ENCODE results near the gene CCDC188. TPM values are rescaled to one million over a fixed set of nuclear protein-coding genes. Genes with fewer than 3 reads are reported as not detected.

The CCDC188 gene
- total RNA-seq, 1 experiment from 2014 or later, result not detected

DNA sequence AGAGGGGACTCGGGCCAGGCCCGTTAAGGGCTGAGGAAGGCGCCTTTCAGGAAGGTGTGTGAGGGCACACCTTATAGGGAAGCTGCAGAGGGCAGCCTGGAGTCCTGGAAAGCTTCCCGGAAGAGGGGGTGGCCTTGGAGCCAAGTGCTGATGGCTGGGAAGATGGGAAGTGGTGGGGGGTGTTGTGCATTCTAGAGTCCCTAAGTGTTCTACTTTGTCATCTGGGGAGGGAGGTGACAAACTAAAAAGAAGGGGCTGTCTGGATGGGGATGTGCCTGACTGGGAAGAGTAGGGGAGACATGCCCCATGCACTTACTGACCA is 12.5 kb downstream of the CCDC188 start:
- Histone ChIP-seq H4K5ac (ENCODE audit: insufficient read length, low read depth, low read length) (no peak overlapping the region), H3K23ac (ENCODE audit: insufficient read length, low read depth, low read length) (no peak overlapping the region), H2BK5ac (ENCODE audit: insufficient read length, low read length) (no peak overlapping the region), H2BK12ac (ENCODE audit: insufficient read length, low read depth, low read length) (no peak overlapping the region), H3K79me2 (ENCODE audit: insufficient read depth, low read length) (no peaks in the 10 kb centered on the region; the same call in 1 of the 2 replicates), H3K4me2 (ENCODE audit: insufficient read depth, insufficient read length, low read length) (no peak overlapping the region), H3T11ph (ENCODE audit: low read length) (no peak overlapping the region), H3K18ac (ENCODE audit: insufficient read length, low read depth, low read length) (no peak overlapping the region), H4K91ac (ENCODE audit: insufficient read length, low read depth, low read length) (no peak overlapping the region), H3K23me2 (ENCODE audit: insufficient read length, low read depth, low read length, poor library complexity, severe bottlenecking) (no peaks in the 10 kb centered on the region), H2BK120ac (ENCODE audit: low read depth, low read length, poor library complexity, severe bottlenecking) (no peak overlapping the region), H2AFZ (ENCODE audit: low read length) (no peak overlapping the region), H3K79me1 (ENCODE audit: insufficient read depth, low read depth, low read length, poor library complexity, severe bottlenecking) (no peaks in the 10 kb centered on the region), H3K4me1 (ENCODE audit: insufficient read depth, low read length) (no peaks in the 10 kb centered on the region), H4K8ac (replicated peaks; ENCODE audit: insufficient read length, low read depth, low read length) (no peak overlapping the region), H3K56ac (ENCODE audit: insufficient read length, low read depth, low read length) (no peak overlapping the region), H2BK15ac (ENCODE audit: low read depth, low read length) (no peak overlapping the region), H4K20me1 (ENCODE audit: control insufficient read depth, insufficient read depth, insufficient read length) (peaks cover 3% of the 10 kb centered on the region), H3K9me3 (ENCODE audit: control insufficient read depth, low read depth, low read length) (no peaks in the 10 kb centered on the region), H3K27me3 (ENCODE audit: insufficient read depth, low read length) (no peaks in the 10 kb centered on the region), H3K14ac (ENCODE audit: insufficient read depth, low read length) (no peak overlapping the region), H3K9ac (ENCODE audit: extremely low read depth, insufficient read length, low read length) (no peak overlapping the region), H2BK20ac (ENCODE audit: low read depth, low read length, poor library complexity, severe bottlenecking) (no peak overlapping the region), H2AK5ac (ENCODE audit: insufficient read length, low read length) (no peak overlapping the region), H3K27ac (ENCODE audit: insufficient read length, low read depth, low read length) (no peak overlapping the region), H3K4ac (ENCODE audit: low read depth, low read length) (no peak overlapping the region)
- WGBS (ENCODE audit: extremely low coverage, insufficient read length, low lambda C conversion rate), result no CpG with 5 or more reads among the region's 4 CpGs
- Mint-ChIP-seq H3K9me3 (no peaks in the 10 kb centered on the region), H3K36me3 (ENCODE audit: insufficient read depth in 1 of 3, low read depth in 3 of 3) (no peaks in the 10 kb centered on the region; a peak in 2 of 7 replicates), H3K27me3 (ENCODE audit: low read depth) (no peaks in the 10 kb centered on the region), H3K4me1 (peaks cover 0 to 2% of the 10 kb centered on the region in 2 experiments; a peak in 1 of 4 replicates), H3K4me3 (no peak overlapping the region), H3K27ac (peak overlapping the region in 2 of 3 experiments; percentile 18 to 44; a peak in 1 of 7 replicates)
- DNase-seq, result no peak
- TF ChIP-seq CTCF (conservative IDR thresholded peaks at IDR 0.05), result no peak

Measured in H9 (cell line).